GM21526 (cell line): ENCODE results near the gene SPANXA2.
"Not testable (repeated sequence)": the region's sequence is repeated elsewhere in the genome, so short reads cannot be mapped to it uniquely, and the experiment has no call there.

Source experiments
- ATAC-seq: cut with Tn5 transposase; IDR thresholded peaks from one replicate; pipeline ENCODE4 v1.9.1; 2021; ENCODE audit warnings: moderate library complexity; ENCODE audit not compliant: unreplicated experiment, low FRiP score

SPANXA2 gene, protein sequence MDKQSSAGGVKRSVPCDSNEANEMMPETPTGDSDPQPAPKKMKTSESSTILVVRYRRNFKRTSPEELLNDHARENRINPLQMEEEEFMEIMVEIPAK

DNA sequence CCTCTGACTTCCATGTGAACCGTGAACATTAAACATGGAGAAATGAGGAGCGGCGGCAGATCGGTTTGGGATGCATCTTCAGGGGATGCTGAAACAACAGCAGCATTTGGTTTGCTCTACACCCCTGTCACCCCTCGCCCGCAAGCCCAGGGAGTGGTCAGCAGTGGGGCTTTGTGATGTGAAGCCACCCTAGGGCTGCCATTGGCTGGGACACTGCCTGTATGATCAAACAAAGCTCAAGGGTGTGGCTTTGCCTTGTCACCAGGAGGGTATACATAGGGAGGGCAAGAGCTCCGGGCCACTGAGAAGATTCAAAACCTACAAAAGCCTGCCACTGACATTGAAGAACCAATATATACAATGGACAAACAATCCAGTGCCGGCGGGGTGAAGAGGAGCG is at the start of gene SPANXA2:
SPANXA2 (plus strand) TSS at position 301 of the 400 bp plus-strand sequence; CDS start at position 361, 60 bp downstream.
- not testable (repeated sequence) for ATAC-seq

DNA sequence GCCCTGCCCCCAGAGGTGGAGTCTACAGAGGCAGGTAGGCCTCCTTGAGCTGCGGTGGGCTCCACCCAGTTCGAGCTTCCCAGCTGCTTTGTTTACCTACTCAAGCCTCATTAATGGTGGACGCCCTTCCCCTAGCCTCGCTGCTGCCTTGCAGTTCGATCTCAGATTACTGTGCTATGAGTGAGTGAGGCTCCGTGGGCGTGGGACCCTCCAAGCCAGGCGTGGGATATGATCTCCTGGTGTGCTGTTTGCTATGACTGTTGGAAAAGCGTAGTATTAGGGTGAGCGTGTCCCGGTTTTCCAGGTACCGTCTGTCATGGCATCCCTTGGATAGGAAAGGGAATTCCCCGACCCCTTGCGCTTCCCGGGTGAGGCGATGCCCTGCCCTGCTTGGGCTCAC is 47.0 kb upstream of the SPANXA2 start:
- not testable (repeated sequence) for ATAC-seq

DNA sequence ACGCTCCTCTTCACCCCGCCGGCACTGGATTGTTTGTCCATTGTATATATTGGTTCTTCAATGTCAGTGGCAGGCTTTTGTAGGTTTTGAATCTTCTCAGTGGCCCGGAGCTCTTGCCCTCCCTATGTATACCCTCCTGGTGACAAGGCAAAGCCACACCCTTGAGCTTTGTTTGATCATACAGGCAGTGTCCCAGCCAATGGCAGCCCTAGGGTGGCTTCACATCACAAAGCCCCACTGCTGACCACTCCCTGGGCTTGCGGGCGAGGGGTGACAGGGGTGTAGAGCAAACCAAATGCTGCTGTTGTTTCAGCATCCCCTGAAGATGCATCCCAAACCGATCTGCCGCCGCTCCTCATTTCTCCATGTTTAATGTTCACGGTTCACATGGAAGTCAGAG is 4.9 kb upstream of the SPANXA2 start, which contains the start of gene SPANXA1:
SPANXA1 (minus strand) TSS at position 101 of the 400 bp plus-strand sequence; CDS start at position 41, 60 bp downstream.
- not testable (repeated sequence) for ATAC-seq

- no peak for ATAC-seq
These were observed 19.6 kb downstream of the SPANXA2 start for GRCh38 chrX:141609111-141609510.

DNA sequence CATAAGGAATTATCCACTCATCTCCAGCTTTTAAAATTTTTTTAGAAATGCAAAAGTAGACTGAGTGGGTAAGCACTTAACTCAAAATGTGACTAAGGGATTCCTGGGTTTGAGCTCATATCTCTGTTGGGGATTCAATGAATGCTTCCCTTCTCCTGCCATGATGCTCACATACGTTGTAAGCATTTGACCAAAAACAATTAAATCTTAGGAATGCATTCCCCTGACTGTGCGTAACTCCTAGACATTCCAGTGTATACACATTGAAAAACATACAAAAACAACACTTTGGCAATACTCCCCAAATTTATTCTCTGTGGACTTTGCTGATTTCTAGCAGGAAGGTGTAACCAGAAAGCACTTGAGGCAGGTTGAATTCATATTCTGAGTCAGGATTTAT is 29.8 kb downstream of the SPANXA2 start:
- ATAC-seq = no peak

- ATAC-seq = no peak
These were observed 42.6 kb downstream of the SPANXA2 start for GRCh38 chrX:141632124-141632523.

- ATAC-seq = no peak
These were observed 49.0 kb downstream of the SPANXA2 start for GRCh38 chrX:141638550-141638949.
